CD14-positive monocyte (primary cell): ENCODE results near the gene SALL4. TPM values are rescaled to one million over a fixed set of nuclear protein-coding genes. Genes with fewer than 3 reads are reported as not detected.
"Not testable (repeated sequence)": the region's sequence is repeated elsewhere in the genome, so short reads cannot be mapped to it uniquely, and the experiment has no call there.

Experiments
- DNase-seq, 3 donors: peaks; one replicate each; pipeline ENCODE4 v3.0.0-alpha.2; 2011 to 2022
- H2AFZ ChIP-seq: 2 replicates; pipeline ENCODE4 v1.6.0; 2012; ENCODE audit warnings: mild to moderate bottlenecking, low read depth, low read length, inconsistent platforms; ENCODE audit not compliant: insufficient read depth, poor library complexity, severe bottlenecking
- H3K27ac ChIP-seq, 2 donors: 1 replicate in 1 of 2; 2 replicates in 1 of 2; pipeline ENCODE4 v1.5.1; 2012 to 2013; ENCODE audit warnings: low read length in 2 of 2, control low read depth in 1 of 2, inconsistent platforms in 1 of 2, low read depth in 1 of 2, mild to moderate bottlenecking in 1 of 2
- H3K27me3 ChIP-seq, 2 donors: one replicate each; pipeline versions ENCODE4 v1.6.0 to v1.6.1; 2011 to 2013; ENCODE audit warnings: low read length in 2 of 2; ENCODE audit not compliant: control insufficient read depth in 2 of 2, insufficient read depth in 2 of 2
- H3K36me3 ChIP-seq, 2 donors: replicated peaks in 1 of 2; 1 replicate in 1 of 2; 2 replicates in 1 of 2; pipeline versions ENCODE4 v1.5.1 to v1.6.1; 2012 to 2013; ENCODE audit warnings: low read length in 2 of 2, control low read depth in 1 of 2, inconsistent platforms in 1 of 2, mild to moderate bottlenecking in 1 of 2; ENCODE audit not compliant: insufficient read depth in 2 of 2, control insufficient read depth in 1 of 2
- H3K4me1 ChIP-seq, 2 donors: 1 replicate in 1 of 2; 2 replicates in 1 of 2; pipeline versions ENCODE4 v1.5.1 to v1.6.1; 2012 to 2013; ENCODE audit warnings: low read length in 2 of 2, control low read depth in 1 of 2, inconsistent platforms in 1 of 2, mild to moderate bottlenecking in 1 of 2, moderate library complexity in 1 of 2; ENCODE audit not compliant: insufficient read depth in 2 of 2, control insufficient read depth in 1 of 2
- H3K4me2 ChIP-seq: replicated peaks from 2 replicates; pipeline ENCODE3; 2012; ENCODE audit warnings: low read length, moderate library complexity, mild to moderate bottlenecking; ENCODE audit not compliant: poor library complexity, severe bottlenecking; ENCODE audit errors: extremely low read depth
- H3K4me3 ChIP-seq, 3 experiments: fragments of 200-600 bp in 1 of 3; sonication (generic) in 1 of 3; replicated peaks in 1 of 3; 1 replicate in 2 of 3; 2 replicates in 1 of 3; pipeline ENCODE4 v1.5.1; 2011 to 2013; ENCODE audit warnings: low read length in 3 of 3, mild to moderate bottlenecking in 3 of 3, control low read depth in 2 of 3, low read depth in 2 of 3, inconsistent platforms in 1 of 3, moderate library complexity in 1 of 3
- H3K79me2 ChIP-seq: 2 replicates; pipeline ENCODE4 v1.6.0; 2012; ENCODE audit warnings: mild to moderate bottlenecking, control low read depth, inconsistent platforms, low read length, moderate library complexity; ENCODE audit not compliant: insufficient read depth
- H3K9ac ChIP-seq: 2 replicates; pipeline ENCODE4 v1.6.0; 2017; ENCODE audit warnings: low read length, mild to moderate bottlenecking; ENCODE audit not compliant: insufficient read depth, poor library complexity, severe bottlenecking
- H3K9me3 ChIP-seq, 2 donors: replicated peaks in 1 of 2; 1 replicate in 1 of 2; 2 replicates in 1 of 2; pipeline versions ENCODE4 v1.5.1 to v1.6.1; 2012 to 2013; ENCODE audit warnings: low read length in 2 of 2, control low read depth in 1 of 2; ENCODE audit not compliant: control insufficient read depth in 1 of 2, insufficient read depth in 1 of 2
- H4K20me1 ChIP-seq: 2 replicates; pipeline ENCODE4 v1.6.0; 2012; ENCODE audit warnings: mild to moderate bottlenecking, low read length, control low read depth, moderate library complexity; ENCODE audit not compliant: insufficient read depth
- H3K27ac Mint-ChIP-seq, 7 donors: one replicate each; pipeline ENCODE4 v1.8.0; 2020; ENCODE audit warnings: mild to moderate bottlenecking in 7 of 7, mixed read lengths in 7 of 7, moderate library complexity in 6 of 7, inconsistent platforms in 2 of 7
- H3K27me3 Mint-ChIP-seq, 3 donors: one replicate each; pipeline ENCODE4 v1.8.0; 2021 to 2022; ENCODE audit warnings: low read depth in 3 of 3, mild to moderate bottlenecking in 3 of 3, mixed read lengths in 3 of 3, moderate library complexity in 3 of 3, inconsistent platforms in 1 of 3
- H3K36me3 Mint-ChIP-seq, 2 donors: one replicate each; pipeline ENCODE4 v1.8.0; 2020; ENCODE audit warnings: mixed read lengths in 2 of 2, inconsistent platforms in 1 of 2, mild to moderate bottlenecking in 1 of 2
- H3K4me1 Mint-ChIP-seq: one replicate; pipeline ENCODE4 v1.8.0; 2020; ENCODE audit warnings: mild to moderate bottlenecking, mixed read lengths
- H3K4me3 Mint-ChIP-seq, 2 donors: one replicate each; pipeline ENCODE4 v1.8.0; 2020; ENCODE audit warnings: mild to moderate bottlenecking in 2 of 2, mixed read lengths in 2 of 2, moderate library complexity in 1 of 2
- H3K9me3 Mint-ChIP-seq, 7 donors: one replicate each; pipeline ENCODE4 v1.8.0; 2020 to 2022; ENCODE audit warnings: mixed read lengths in 7 of 7, mild to moderate bottlenecking in 6 of 7, moderate library complexity in 6 of 7, inconsistent platforms in 2 of 7
- WGBS: methylation state at CpG from one replicate; pipeline ENCODE4 v1.1.5; 2013; ENCODE audit warnings: missing lambda C conversion rate; ENCODE audit not compliant: insufficient coverage; 5-methylcytosine and 5-hydroxymethylcytosine counted together
- intact Hi-C, 2 donors: fragments of 100-400 bp; cut with micrococcal nuclease; formaldehyde crosslinking; loops; one replicate each; pipeline versions ENCODE4 v1.15.0 to v1.15.1; 2023
- polyA plus RNA-seq, 3 donors: library from polyadenylated mRNA; depleted of rRNA in 1 of 3; unstranded in 2 of 3; stranded (reverse) in 1 of 3; fragments of 300-500 nt in 2 of 3; fragments of >200 nt in 1 of 3; fragmentation: Illumina TruSeq in 2 of 3; gene quantifications; 1 replicate in 2 of 3; 2 replicates in 1 of 3; pipeline ENCODE4 v1.2.3, GENCODE V29; 2012 to 2021
- TF ChIP-seq, protein P1 (sequence below): fragments of 200-600 bp; IDR thresholded peaks from one replicate; pipeline ENCODE4 v1.8.0; 2022; ENCODE audit warnings: antibody characterized with exemption, mild to moderate bottlenecking

The SALL4 gene
- polyA plus RNA-seq, 3 donors: 0.07 TPM; not detected in 2

DNA sequence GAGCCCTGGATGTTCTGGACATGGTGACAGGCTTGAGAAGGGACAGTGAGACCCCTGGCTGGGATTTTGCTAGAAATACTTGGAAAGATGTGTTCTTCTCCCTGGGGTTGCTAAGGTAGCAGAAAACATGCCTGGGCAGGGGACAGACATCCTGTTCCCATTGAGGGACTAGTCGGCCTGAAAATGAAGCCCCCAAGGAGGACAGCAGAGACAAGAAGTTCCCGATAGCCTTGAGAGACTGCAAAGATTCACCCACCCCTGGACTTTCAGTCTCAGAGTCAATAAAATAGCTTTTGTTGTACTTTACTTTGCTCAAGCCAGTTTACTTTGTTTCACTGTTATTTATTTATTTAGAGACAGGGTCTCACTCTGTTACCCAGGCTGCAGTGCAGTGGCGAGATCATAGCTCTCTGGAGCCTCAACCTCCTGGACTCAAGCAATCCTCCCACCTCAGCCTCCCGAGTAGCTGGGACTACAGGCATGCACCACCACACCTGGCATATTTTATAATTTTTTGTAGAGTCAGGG is 62.5 kb downstream of the SALL4 start:
- Histone ChIP-seq H3K79me2 (no peaks in the 10 kb centered on the region), H3K4me2 (no peak overlapping the region), H3K4me3 (no peak overlapping the region), H3K9me3 (no peaks in the 10 kb centered on the region), H2AFZ (no peak overlapping the region), H3K36me3 (no peaks in the 10 kb centered on the region), H3K27ac (no peak overlapping the region), H3K27me3 (no peaks in the 10 kb centered on the region), H3K4me1 (no peaks in the 10 kb centered on the region), H3K9ac (no peak overlapping the region), H4K20me1 (no peaks in the 10 kb centered on the region)
- intact Hi-C loops: no loop called here
- TF ChIP-seq, protein P1, sequence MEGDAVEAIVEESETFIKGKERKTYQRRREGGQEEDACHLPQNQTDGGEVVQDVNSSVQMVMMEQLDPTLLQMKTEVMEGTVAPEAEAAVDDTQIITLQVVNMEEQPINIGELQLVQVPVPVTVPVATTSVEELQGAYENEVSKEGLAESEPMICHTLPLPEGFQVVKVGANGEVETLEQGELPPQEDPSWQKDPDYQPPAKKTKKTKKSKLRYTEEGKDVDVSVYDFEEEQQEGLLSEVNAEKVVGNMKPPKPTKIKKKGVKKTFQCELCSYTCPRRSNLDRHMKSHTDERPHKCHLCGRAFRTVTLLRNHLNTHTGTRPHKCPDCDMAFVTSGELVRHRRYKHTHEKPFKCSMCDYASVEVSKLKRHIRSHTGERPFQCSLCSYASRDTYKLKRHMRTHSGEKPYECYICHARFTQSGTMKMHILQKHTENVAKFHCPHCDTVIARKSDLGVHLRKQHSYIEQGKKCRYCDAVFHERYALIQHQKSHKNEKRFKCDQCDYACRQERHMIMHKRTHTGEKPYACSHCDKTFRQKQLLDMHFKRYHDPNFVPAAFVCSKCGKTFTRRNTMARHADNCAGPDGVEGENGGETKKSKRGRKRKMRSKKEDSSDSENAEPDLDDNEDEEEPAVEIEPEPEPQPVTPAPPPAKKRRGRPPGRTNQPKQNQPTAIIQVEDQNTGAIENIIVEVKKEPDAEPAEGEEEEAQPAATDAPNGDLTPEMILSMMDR: no peak
- H3K9me3 Mint-ChIP-seq: peaks cover 0 to 1% (median 0%) of the 10 kb centered on the region in 7 donors
- H3K36me3 Mint-ChIP-seq: no peaks in the 10 kb centered on the region
- peaks cover 5% of the 10 kb centered on the region for H3K4me1 Mint-ChIP-seq
- no peak for DNase-seq
- no peak overlapping the region for H3K27ac Mint-ChIP-seq
- 100% methylated on average over 1 of the region's 4 CpGs for WGBS
- no peak overlapping the region for H3K4me3 Mint-ChIP-seq
- H3K27me3 Mint-ChIP-seq: peaks cover 0 to 6% (median 0%) of the 10 kb centered on the region in 3 donors

DNA sequence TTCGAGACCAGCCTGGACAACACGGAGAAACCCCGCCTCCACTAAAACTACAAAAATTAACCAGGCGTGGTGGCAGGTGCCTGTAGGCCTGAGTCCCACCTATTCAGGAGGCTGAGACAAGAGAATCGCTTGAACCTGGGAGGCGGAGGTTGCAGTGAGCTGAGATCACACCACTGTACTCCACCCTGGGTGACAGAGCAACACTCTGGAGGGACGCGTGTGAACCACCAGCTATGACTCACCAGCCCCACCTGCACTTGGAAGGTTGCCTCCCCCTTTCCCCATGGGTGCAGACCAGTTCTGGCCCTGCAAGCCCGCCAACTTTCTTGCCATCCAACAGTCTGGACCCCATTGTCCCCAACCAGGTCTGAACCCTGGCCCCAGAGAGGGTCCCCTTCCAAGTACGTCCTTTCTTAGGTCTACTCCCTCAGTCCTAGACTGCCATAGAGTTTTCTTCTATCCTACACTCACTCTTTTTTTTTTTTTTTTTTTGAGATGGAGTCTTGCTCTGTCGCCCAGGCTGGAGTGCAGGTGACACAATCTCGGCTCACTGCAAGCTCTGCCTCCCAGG is 63.4 kb downstream of the SALL4 start:
- H3K27ac ChIP-seq: no peak overlapping the region

DNA sequence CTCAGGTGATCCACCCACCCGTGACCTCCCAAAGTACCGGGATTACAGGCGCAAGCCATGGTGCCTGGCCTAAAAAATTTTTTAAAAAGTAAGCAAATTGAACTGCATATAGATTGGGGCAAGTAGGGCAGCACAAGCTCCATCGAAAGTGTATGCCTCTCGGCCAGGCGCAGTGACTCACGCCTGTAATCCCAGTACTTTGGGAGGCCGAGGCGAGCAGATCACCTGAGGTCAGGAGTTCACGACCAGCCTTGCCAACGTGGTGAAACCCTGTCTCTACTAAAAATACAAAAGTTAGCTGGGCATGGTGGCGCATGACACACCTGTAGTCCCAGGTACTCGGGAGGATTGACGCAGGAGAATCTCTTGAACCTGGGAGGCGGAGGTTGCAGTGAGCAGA is 64.1 kb downstream of the SALL4 start:
- not testable (repeated sequence) for H3K27ac Mint-ChIP-seq

More for the DNA sequence above, 63.4 kb downstream of the SALL4 start:
- no peaks in the 10 kb centered on the region for H3K79me2 ChIP-seq
- H3K36me3 ChIP-seq: no peaks in the 10 kb centered on the region
- H3K4me1 ChIP-seq: no peaks in the 10 kb centered on the region
- Mint-ChIP-seq H3K9me3 (peaks cover 0 to 1% (median 0%) of the 10 kb centered on the region in 7 donors), H3K27ac (peak overlapping the region in 1 of 7 donors; percentile 57), H3K27me3 (peaks cover 0 to 6% (median 0%) of the 10 kb centered on the region in 3 donors), H3K4me3 (no peak overlapping the region), H3K4me1 (peaks cover 5% of the 10 kb centered on the region), H3K36me3 (no peaks in the 10 kb centered on the region)
- no peak for DNase-seq
- H2AFZ ChIP-seq: no peak overlapping the region
- H4K20me1 ChIP-seq: no peaks in the 10 kb centered on the region
- H3K27me3 ChIP-seq: no peaks in the 10 kb centered on the region
- H3K9ac ChIP-seq: no peak overlapping the region
- H3K4me3 ChIP-seq: no peak overlapping the region
- TF ChIP-seq, protein P1: no peak
- intact Hi-C loops: no loop called here
- H3K4me2 ChIP-seq: no peak overlapping the region
- 82% methylated on average over 6 of the region's 12 CpGs for WGBS
- no peaks in the 10 kb centered on the region for H3K9me3 ChIP-seq

More for the DNA sequence above, 64.1 kb downstream of the SALL4 start:
- H3K36me3 Mint-ChIP-seq, H3K36me3 ChIP-seq, H3K4me1 ChIP-seq, H3K27me3 ChIP-seq, H3K9me3 Mint-ChIP-seq, H4K20me1 ChIP-seq, H2AFZ ChIP-seq, H3K9me3 ChIP-seq, H3K27ac ChIP-seq, DNase-seq, H3K4me3 Mint-ChIP-seq, H3K9ac ChIP-seq, intact Hi-C loops, H3K4me2 ChIP-seq, H3K4me3 ChIP-seq, H3K4me1 Mint-ChIP-seq, H3K79me2 ChIP-seq, H3K27me3 Mint-ChIP-seq: not testable (repeated sequence)
- 96% methylated on average over 12 of the region's 15 CpGs for WGBS
